ENCODE measurements around the gene RDH14.

RDH14 gene

DNA sequence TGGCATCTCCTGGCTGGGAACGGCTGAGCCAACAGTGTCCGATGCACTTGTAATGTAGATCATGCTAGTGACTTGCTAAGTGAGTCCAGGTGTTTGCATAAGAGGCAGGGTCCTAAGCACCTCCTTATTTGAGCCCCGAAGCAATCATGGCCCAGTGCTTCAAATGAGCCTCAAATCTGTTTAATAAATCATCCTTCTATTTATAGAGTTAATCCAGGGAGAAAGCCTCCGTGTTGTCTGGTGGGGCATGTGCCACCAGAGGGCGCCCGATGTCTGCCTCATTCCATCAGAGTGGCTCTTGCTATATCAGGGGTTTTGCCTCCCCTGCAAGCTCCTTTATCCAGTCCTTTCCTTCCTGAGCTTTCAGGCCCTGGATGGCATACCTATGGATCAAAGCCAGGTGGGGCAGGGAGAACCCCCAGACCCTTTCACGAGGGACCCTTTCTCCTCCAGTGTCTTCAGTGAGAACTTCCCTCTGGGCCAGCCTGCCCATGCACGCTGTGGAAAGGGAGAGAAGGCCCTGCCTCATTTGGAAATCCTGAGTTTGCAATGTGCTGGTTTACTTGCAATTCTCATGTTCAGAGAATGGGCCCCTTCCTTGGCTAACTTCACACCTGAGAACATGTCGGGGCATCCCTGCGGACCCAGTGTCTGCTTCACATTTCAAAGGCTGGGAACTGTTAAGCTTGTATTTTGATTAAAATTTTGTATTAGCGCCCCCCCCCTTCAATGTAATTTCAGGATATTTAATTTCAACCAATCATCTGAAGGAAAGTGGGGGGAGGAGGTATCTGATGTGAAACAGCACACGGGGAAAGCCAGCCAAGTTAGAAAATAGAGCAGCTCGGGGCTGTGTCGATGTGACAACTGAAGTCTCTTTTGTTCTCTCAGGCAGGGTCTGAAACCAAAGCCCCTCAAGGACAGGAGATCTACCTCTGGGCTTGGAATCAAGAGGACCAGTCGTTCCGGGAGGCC lies 39.7 kb downstream of the RDH14 start:
- DNase-seq: peak; percentile 81

- no peak for DNase-seq
Measured at GRCh38 chr2:18519914-18520450, 40.5 kb downstream of the RDH14 start.

DNA sequence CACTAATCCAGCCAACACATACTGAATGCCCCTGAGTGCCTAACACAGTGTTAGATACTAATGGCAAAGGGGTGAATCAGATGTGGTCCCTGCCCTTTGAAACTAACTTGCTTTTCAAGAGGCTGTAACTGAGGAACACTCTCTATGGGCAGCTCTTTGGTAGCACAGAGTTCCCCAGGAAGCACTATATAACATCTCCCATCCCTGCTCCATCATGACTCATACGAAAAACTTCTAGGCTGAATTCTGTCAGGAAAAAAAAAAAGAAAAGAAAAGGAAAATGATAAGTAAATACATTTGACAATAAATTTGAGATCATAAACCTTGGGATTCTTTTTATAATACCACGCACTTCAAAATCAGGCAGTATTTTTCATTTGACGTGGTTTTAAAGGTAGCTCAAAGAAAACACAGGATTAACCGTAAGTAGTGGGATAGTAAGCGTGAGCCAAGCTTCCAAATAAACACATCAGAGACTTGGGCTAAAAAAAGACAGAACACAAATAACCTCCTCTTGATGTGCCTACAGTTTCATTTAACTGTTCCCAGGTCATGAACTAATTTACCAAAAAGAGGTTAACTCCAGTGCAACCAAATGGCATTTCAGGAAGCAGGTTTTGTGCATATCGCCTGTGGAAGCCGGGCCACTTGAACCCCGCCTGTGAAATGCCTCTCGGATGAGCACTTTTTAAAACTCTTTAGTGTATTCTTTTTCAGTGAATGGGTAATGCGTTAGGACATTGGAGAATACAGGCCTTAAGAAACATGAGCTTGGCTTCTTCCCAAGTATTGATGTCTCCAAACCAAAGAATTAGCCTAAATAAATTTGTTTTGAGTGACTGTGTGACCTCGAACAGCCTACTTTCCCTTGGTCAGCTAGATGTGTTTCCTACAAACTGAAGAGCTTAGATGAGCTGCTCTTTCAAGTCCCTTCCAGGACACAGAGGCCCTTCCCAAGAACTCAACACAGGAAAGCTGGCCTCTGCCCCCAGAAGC lies 42.0 kb downstream of the RDH14 start:
- no peak for DNase-seq

DNA sequence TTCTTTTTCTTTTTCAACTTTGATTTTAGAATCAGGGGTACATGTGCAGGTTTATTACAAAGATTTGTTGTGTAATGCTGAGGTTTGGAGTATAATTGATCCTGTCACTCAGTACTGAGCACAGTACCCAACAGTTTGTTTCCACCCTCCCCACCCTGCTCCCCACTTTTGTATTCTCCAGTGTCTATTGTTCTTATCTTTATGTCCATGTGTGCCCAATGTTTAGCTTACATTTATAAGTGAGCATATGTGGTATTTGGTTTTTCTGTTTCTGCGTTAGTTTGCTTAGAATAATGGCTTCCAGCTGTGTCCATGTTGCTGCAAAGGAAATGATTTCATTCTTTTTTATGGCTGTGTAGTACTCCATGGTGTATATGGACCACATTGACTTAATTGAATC lies 43.1 kb downstream of the RDH14 start:
- DNase-seq: no peak

DNA sequence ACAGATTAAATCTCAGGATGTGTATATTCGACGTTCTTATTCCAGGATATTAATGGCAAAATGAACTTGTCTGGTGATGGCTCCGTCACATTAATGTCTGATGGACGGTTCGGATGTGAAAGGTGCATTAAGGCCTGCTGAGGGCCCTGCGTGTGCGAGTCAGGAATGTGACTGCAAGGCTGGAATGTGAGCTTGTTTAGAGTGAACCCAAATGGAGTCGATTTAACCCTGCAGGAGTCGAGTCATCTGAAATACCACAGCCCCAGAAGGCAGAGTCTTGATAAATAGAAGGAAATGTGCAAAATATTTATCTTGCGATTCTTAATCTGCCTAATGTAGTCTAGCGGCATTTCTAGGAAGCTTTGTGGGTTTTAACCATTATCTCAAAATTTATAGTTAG lies 44.3 kb downstream of the RDH14 start:
- no peak for DNase-seq

GRCh38 chr2:18514526-18515461 lies 45.7 kb downstream of the RDH14 start:
- no peak for DNase-seq

GRCh38 chr2:18510775-18511174 lies 49.7 kb downstream of the RDH14 start:
- DNase-seq: no peak

DNA sequence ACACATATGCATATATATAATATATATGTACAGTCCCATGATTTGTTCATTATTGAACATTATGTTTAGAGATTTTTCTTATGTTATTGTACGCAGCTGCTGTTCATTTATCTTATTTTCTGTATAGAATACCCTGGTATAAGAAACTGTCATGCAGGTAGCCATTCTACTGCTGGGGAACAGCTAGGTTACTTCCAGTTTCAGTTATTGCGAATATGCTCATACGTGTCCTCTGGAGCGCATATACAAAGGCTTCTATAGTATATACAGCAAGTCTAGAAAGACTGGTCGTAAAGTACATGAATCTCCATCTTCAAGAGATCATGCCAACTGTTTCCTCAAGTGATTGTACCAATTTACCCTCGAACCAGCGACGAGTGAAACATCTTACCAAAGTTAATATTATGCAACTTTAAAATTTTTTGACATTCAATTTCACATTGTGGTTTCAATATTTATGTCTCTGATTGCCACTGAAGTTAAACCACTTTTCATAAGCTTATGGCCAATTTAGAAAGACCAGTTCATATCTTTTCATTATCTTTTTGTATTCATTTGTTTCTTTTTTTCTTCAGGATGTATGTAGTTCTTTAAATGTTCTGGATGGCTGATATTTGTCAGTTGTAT lies 53.5 kb downstream of the RDH14 start:
- no peak for DNase-seq

- no peak for DNase-seq
Measured at GRCh38 chr2:18505703-18506341, 54.6 kb downstream of the RDH14 start.

Data from CD4-positive, alpha-beta T cell treated with Interleukin-17A for 4 hours (primary cell).